AG04450 (cell line): ENCODE measurements around the gene USP10. TPM values are rescaled to one million over a fixed set of nuclear protein-coding genes. Genes with fewer than 3 reads are reported as not detected.

Experiments used
- CTCF ChIA-PET: fragments of 300-600, 350-600 bp; formaldehyde crosslinking; extraction: SDS; loops from one replicate; lab custom pipeline; 2022; ENCODE audit warnings: antibody characterized with exemption, inconsistent platforms; lab: Charles Lee
- POLR2A ChIA-PET: fragments of 350-600 bp; formaldehyde crosslinking; extraction: SDS; loops from one replicate; lab custom pipeline; 2021; ENCODE audit warnings: antibody characterized with exemption, inconsistent platforms; lab: Yijun Ruan, JAX
- DNase-seq: peaks from one replicate; pipeline ENCODE4 v3.0.0-alpha.2; 2011; ENCODE audit warnings: low read depth, low spot score
- H3K27ac ChIP-seq: one replicate; pipeline ENCODE4 v1.5.1; 2012; ENCODE audit warnings: low read depth, low read length, control low read depth
- H3K27me3 ChIP-seq: one replicate; pipeline ENCODE4 v1.6.0; 2012; ENCODE audit warnings: low read length; ENCODE audit not compliant: control insufficient read depth, insufficient read depth
- H3K4me3 ChIP-seq: 2 replicates; pipeline ENCODE4 v1.5.1; 2011; ENCODE audit warnings: mild to moderate bottlenecking, low read depth, low read length, control low read depth
- H3K9me3 ChIP-seq: 2 replicates; pipeline ENCODE4 v1.5.1; 2012; ENCODE audit warnings: low read length; ENCODE audit not compliant: control insufficient read depth, insufficient read depth
- polyA minus RNA-seq: library from RNA; depleted of rRNA, polyadenylated mRNA; stranded (reverse); fragments of >200 nt; gene quantifications from 2 replicates; pipeline ENCODE4 v1.2.3, GENCODE V29; 2011; rRNA and poly(A)+ RNA removed
- polyA plus RNA-seq: library from polyadenylated mRNA; depleted of rRNA; stranded (reverse); fragments of >200 nt; gene quantifications from 2 replicates; pipeline ENCODE4 v1.2.3, GENCODE V29; 2011; rRNA removed
- TF ChIP-seq, protein P1 (sequence below): IDR thresholded peaks from 2 replicates; pipeline ENCODE4 v1.5.1; 2011; ENCODE audit warnings: low read depth, low read length, control low read depth, inconsistent platforms

Gene USP10, protein sequence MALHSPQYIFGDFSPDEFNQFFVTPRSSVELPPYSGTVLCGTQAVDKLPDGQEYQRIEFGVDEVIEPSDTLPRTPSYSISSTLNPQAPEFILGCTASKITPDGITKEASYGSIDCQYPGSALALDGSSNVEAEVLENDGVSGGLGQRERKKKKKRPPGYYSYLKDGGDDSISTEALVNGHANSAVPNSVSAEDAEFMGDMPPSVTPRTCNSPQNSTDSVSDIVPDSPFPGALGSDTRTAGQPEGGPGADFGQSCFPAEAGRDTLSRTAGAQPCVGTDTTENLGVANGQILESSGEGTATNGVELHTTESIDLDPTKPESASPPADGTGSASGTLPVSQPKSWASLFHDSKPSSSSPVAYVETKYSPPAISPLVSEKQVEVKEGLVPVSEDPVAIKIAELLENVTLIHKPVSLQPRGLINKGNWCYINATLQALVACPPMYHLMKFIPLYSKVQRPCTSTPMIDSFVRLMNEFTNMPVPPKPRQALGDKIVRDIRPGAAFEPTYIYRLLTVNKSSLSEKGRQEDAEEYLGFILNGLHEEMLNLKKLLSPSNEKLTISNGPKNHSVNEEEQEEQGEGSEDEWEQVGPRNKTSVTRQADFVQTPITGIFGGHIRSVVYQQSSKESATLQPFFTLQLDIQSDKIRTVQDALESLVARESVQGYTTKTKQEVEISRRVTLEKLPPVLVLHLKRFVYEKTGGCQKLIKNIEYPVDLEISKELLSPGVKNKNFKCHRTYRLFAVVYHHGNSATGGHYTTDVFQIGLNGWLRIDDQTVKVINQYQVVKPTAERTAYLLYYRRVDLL
- polyA plus RNA-seq (54.9 and 79.3 TPM in 2 replicates), polyA minus RNA-seq (160 and 212 TPM in 2 replicates)

DNA sequence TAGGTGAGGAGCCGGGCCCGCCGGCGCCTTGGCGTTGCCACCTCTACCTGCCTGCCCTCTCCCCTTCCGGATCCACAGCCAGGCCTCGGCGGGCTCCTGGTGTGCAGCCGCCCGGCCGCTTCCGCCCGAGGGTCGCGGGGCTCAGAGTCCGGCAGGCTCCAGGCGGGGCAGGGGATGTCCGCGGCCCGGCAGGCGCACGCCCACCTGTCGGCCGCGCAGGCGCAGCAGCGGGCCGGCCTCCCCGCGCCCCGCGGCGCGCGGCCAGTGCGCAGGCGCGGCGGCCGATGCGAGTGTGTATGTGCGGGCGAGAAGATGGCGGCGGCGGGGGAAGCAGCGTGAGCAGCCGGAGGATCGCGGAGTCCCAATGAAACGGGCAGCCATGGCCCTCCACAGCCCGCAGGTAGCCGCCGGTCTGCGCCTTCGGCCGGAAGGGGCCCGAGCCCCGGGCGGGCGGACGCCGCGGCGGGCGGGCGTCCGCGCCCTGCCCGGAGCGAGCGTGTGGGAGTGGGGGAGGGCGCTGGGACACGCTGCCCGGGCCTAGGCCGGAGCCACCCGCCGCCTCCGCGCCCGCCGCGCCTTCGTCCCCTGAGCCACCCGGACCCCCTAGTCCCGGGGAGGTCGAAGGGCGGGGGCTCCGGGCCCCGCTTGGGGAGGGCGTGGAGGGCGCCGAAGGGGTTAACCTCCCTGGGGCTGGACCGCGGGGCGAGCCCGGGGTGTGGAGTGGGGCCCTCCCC lies at the start of gene USP10:
Gene USP10, plus strand, starts transcription at position 289 of the 734 bp plus-strand sequence. Its CDS starts 91 bp downstream, at position 380.
- ChIA-PET CTCF (interaction anchor here (0.6 to 2.0 kb wide), 4 partner anchors 13 to 216 kb away, joined by 3 to 23 read pairs (median 10); no protein-coding TSS in a partner anchor), POLR2A (interaction anchor here (1.4 kb wide), 1 partner anchor 10 kb away, joined by 4 read pairs; no protein-coding TSS in a partner anchor)
- TF ChIP-seq, protein P1, sequence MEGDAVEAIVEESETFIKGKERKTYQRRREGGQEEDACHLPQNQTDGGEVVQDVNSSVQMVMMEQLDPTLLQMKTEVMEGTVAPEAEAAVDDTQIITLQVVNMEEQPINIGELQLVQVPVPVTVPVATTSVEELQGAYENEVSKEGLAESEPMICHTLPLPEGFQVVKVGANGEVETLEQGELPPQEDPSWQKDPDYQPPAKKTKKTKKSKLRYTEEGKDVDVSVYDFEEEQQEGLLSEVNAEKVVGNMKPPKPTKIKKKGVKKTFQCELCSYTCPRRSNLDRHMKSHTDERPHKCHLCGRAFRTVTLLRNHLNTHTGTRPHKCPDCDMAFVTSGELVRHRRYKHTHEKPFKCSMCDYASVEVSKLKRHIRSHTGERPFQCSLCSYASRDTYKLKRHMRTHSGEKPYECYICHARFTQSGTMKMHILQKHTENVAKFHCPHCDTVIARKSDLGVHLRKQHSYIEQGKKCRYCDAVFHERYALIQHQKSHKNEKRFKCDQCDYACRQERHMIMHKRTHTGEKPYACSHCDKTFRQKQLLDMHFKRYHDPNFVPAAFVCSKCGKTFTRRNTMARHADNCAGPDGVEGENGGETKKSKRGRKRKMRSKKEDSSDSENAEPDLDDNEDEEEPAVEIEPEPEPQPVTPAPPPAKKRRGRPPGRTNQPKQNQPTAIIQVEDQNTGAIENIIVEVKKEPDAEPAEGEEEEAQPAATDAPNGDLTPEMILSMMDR = no peak
- no peak within 1 kb of the TSS for H3K27ac ChIP-seq
- no peak for DNase-seq
- H3K4me3 ChIP-seq = peak within 1 kb of the TSS; percentile 84
- H3K9me3 ChIP-seq = no peaks in the 10 kb centered on the region
- H3K27me3 ChIP-seq = no peaks in the 10 kb centered on the region

DNA sequence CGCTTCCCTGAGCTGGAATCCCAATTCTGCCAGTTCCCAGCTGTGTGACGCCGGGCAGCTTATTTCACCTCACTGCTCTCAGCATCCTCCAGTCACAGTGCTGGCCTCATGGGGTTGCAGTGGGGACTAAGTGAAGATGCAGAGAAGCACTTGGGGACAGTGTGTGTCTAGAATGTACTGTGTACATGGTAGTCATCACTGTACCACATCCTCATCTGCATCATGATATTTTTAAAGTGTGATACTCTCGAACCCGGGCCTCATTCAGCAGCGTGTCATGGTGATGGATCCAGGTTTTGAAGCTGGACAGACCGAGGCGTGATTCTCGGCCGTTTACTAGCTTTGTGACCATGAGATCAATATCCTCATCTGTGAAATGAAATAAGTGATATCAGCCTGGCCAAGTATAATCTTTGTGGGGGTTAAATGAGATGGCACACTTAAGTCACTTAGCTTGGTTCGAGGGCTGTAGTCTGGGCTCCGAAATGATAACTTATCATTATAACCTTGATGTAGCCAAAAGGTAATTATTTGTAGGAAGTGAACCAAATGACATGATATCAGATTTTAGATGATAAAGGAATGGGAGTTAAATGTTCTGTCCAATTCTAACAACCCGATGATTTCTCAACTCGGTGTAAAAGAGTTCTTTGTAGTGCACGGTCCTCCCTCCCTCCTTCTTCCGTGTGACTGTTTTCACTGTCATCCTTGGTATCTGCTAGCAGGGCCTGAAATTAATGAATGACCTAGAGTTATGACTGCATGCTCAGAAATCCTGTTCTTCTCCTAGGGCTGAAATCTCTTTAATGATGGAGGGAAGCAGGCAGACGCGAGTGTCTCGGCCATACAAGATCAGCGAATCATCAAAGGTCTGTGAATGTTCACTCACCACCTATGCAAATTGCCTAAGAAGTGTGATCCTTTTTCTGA lies 49.5 kb upstream of the USP10 start:
- Histone ChIP-seq H3K4me3 (peak overlapping the region; percentile 5; the same call in 1 of the 2 replicates), H3K27me3 (no peaks in the 10 kb centered on the region), H3K9me3 (no peaks in the 10 kb centered on the region; the same call in 1 of the 2 replicates), H3K27ac (peak overlapping the region; percentile 22)
- DNase-seq = peak; percentile 23
- TF ChIP-seq, protein P1 = no peak
- POLR2A ChIA-PET = interaction anchor here (0.6 kb wide), 1 partner anchor 21 kb away, joined by 3 read pairs; no protein-coding TSS in a partner anchor
- CTCF ChIA-PET = interaction anchor here (0.6 to 1.3 kb wide), 2 partner anchors 22 to 76 kb away, joined by 3 to 5 read pairs; no protein-coding TSS in a partner anchor

DNA sequence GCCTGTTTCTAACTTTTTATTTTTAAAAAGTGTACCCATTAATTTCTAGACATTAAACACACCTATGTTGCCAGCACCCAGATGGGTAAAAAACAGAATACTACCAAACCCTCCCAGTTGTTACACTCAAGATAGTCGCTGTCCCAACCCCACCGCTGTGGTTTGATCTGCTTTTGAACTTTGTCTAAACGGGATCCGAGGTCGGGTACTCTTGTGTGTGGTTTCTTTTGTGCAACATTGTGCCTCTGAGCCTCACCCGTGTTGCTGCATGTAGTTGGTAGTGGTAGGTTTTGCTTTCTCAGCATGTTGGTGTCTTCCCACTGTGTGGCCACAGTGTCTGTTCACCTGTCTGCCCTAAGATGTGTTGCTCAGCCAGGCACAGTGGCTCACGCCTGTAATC lies 47.2 kb upstream of the USP10 start:
- TF ChIP-seq, protein P1 = no peak
- ChIA-PET CTCF (interaction anchor here (0.9 to 1.3 kb wide), 2 partner anchors 20 to 73 kb away, joined by 4 read pairs; no protein-coding TSS in a partner anchor), POLR2A (interaction anchor here (0.6 kb wide), 1 partner anchor 36 kb away, joined by 3 read pairs; no protein-coding TSS in a partner anchor)
- Histone ChIP-seq H3K4me3 (no peak overlapping the region), H3K9me3 (no peaks in the 10 kb centered on the region; the same call in 1 of the 2 replicates), H3K27me3 (no peaks in the 10 kb centered on the region), H3K27ac (no peak overlapping the region)
- no peak for DNase-seq

DNA sequence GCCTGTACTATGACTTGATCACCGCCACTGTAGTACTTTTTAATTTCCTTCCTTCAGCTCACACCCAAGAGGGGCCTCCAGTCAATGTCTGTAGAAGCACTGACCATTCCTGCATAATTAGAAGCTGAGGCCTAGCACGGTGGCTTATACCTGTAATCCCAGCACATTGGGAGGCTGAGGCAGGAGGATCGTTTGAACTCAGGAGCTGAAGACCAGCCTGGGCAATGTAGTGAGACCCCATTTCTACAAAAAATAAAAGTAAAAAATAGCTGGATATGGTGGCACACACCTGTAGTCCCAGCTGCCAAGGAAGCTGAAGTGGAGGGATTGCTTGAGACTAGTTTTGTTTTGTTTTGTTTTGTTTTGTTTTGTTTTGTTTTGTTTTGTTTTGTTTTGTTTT lies 45.6 kb upstream of the USP10 start:
- H3K27ac ChIP-seq = no peak overlapping the region
- ChIA-PET CTCF (interaction anchor here (0.6 to 1.1 kb wide), 3 partner anchors 17 to 678 kb away, joined by 3 read pairs; no protein-coding TSS in a partner anchor), POLR2A (interaction anchor here (0.6 kb wide), 1 partner anchor 15 kb away, joined by 5 read pairs; no protein-coding TSS in a partner anchor)
- DNase-seq = no peak
- no peaks in the 10 kb centered on the region; the same call in 1 of the 2 replicates for H3K9me3 ChIP-seq
- H3K27me3 ChIP-seq = no peaks in the 10 kb centered on the region
- no peak overlapping the region for H3K4me3 ChIP-seq
- TF ChIP-seq, protein P1 = no peak
